PC-3 (cell line): ENCODE data around the gene ACBD3. TPM values are rescaled to one million over a fixed set of nuclear protein-coding genes. Genes with fewer than 3 reads are reported as not detected.

Source experiments
- ATAC-seq: fragments of 200-7000 bp; cut with Tn5 transposase; 2 replicates; pipeline ENCODE4 v1.9.1; 2020; ENCODE audit warnings: mild to moderate bottlenecking, moderate library complexity
- BruUV-seq: library from RNA; stranded (reverse); fragments of 400-500 nt; replicated peaks from 2 replicates; lab custom pipeline; 2021; lab: Mats Ljungman, UMichigan
- CTCF ChIA-PET: fragments of 300-600 bp; sonication (Branson Sonifier 250); formaldehyde crosslinking; loops from one replicate; lab custom pipeline; 2022; ENCODE audit warnings: antibody characterized with exemption; lab: Charles Lee
- POLR2A ChIA-PET: fragments of 300-600 bp; sonication (Branson Sonifier 250); formaldehyde crosslinking; loops from one replicate; lab custom pipeline; 2022; ENCODE audit warnings: antibody characterized with exemption; ENCODE audit not compliant: unreplicated experiment; lab: Charles Lee
- DNase-seq: peaks from one replicate; pipeline ENCODE4 v3.0.0-alpha.2; 2015
- H2AFZ ChIP-seq: fragments of 300-600 bp; sonication (generic); 2 replicates; pipeline ENCODE4 v1.6.0; 2016; ENCODE audit warnings: antibody characterized with exemption, low read length
- H3F3A ChIP-seq: fragments of 300-600 bp; sonication (generic); one replicate; pipeline ENCODE4 v1.6.0; 2017; ENCODE audit warnings: antibody characterized with exemption, low read length, control low read depth, mild to moderate bottlenecking; ENCODE audit not compliant: unreplicated experiment
- H3K27ac ChIP-seq: fragments of 300-600 bp; sonication (generic); 2 replicates; pipeline ENCODE4 v1.5.1; 2016; ENCODE audit warnings: mild to moderate bottlenecking, low read length
- H3K27me3 ChIP-seq: fragments of 300-600 bp; sonication (generic); 2 replicates; pipeline ENCODE4 v1.6.1; 2016; ENCODE audit warnings: low read length, mixed read lengths
- H3K36me3 ChIP-seq: fragments of 300-600 bp; sonication (generic); 2 replicates; pipeline ENCODE4 v1.6.1; 2016; ENCODE audit warnings: low read depth, mixed run types, low read length, mixed read lengths
- H3K4me1 ChIP-seq: fragments of 300-600 bp; sonication (generic); 2 replicates; pipeline ENCODE4 v1.5.1; 2016; ENCODE audit warnings: low read length; ENCODE audit not compliant: insufficient read depth
- H3K4me2 ChIP-seq: fragments of 300-600 bp; sonication (generic); 2 replicates; pipeline ENCODE4 v1.6.0; 2016; ENCODE audit warnings: low read length
- H3K4me3 ChIP-seq: fragments of 300-600 bp; sonication (generic); 2 replicates; pipeline ENCODE4 v1.5.1; 2016; ENCODE audit warnings: mild to moderate bottlenecking, low read length, mixed read lengths
- H3K79me2 ChIP-seq: fragments of 300-600 bp; sonication (generic); 2 replicates; pipeline ENCODE4 v1.6.1; 2017; ENCODE audit warnings: low read length, mixed read lengths
- H3K9ac ChIP-seq: fragments of 300-600 bp; sonication (generic); 2 replicates; pipeline ENCODE4 v1.6.0; 2016; ENCODE audit warnings: mild to moderate bottlenecking, low read length
- H3K9me2 ChIP-seq: fragments of 300-600 bp; sonication (generic); replicated peaks from 2 replicates; pipeline ENCODE4 v1.6.1; 2016; ENCODE audit warnings: mixed run types, low read length, mixed read lengths
- H3K9me3 ChIP-seq: fragments of 300-600 bp; sonication (generic); 2 replicates; pipeline ENCODE4 v1.6.1; 2016; ENCODE audit warnings: low read length, mixed read lengths
- H4K20me1 ChIP-seq: fragments of 300-600 bp; sonication (generic); 2 replicates; pipeline ENCODE4 v1.6.1; 2016; ENCODE audit warnings: low read length, mixed read lengths
- EZH2 ChIP-seq: fragments of 300-600 bp; sonication (generic); IDR thresholded peaks from one replicate; pipeline ENCODE4 v1.6.1; 2017; ENCODE audit warnings: antibody characterized with exemption, mild to moderate bottlenecking, low read length; ENCODE audit not compliant: unreplicated experiment
- EZH2phosphoT487 ChIP-seq: fragments of 300-600 bp; sonication (generic); IDR thresholded peaks from 2 replicates; pipeline ENCODE4 v1.6.1; 2018; ENCODE audit warnings: mild to moderate bottlenecking, antibody characterized with exemption, low read length, borderline replicate concordance
- intact Hi-C: fragments of 100-400 bp; cut with micrococcal nuclease; formaldehyde crosslinking; loops from 2 replicates; pipeline ENCODE4 v1.9.0; 2023
- total RNA-seq: library from RNA; depleted of rRNA; stranded (reverse); fragments of >200 nt; gene quantifications from 2 replicates; pipeline ENCODE4 v1.2.3, GENCODE V29; 2014
- TF ChIP-seq, protein P1 (sequence below): fragments of 300-600 bp; sonication (generic); conservative IDR thresholded peaks from 2 replicates; pipeline ENCODE4 v1.5.1; 2017; ENCODE audit warnings: antibody characterized with exemption, low read depth, mild to moderate bottlenecking, low read length

The ACBD3 gene
- total RNA-seq, 1 experiment from 2014 or later = 62.2 TPM

DNA sequence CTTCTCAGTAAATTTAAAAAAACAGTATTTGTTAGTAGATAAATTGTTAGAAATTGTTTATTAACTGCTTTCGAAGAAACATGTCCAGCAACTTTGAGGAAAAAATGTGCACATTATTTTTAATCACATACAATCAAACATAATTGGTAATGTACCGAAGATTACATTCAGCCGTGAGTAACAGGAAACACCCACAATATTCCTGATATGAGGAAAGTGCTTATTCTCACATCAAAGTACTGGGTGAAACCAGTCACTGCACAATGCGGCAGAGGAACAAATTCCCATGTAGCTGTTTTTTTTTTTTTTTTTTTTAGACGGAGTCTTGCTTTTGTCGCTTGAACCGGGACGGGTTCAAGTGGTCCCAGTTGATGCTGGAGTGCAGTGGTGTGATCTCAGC lies 9.7 kb downstream of the ACBD3 start:
- TF ChIP-seq, protein P1, sequence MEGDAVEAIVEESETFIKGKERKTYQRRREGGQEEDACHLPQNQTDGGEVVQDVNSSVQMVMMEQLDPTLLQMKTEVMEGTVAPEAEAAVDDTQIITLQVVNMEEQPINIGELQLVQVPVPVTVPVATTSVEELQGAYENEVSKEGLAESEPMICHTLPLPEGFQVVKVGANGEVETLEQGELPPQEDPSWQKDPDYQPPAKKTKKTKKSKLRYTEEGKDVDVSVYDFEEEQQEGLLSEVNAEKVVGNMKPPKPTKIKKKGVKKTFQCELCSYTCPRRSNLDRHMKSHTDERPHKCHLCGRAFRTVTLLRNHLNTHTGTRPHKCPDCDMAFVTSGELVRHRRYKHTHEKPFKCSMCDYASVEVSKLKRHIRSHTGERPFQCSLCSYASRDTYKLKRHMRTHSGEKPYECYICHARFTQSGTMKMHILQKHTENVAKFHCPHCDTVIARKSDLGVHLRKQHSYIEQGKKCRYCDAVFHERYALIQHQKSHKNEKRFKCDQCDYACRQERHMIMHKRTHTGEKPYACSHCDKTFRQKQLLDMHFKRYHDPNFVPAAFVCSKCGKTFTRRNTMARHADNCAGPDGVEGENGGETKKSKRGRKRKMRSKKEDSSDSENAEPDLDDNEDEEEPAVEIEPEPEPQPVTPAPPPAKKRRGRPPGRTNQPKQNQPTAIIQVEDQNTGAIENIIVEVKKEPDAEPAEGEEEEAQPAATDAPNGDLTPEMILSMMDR = no peak
- no peak overlapping the region for H3K4me2 ChIP-seq
- no peak overlapping the region for H3K9ac ChIP-seq
- CTCF ChIA-PET = interaction anchor here (0.6 kb wide), 1 partner anchor 156 kb away, joined by 8 read pairs; no protein-coding TSS in a partner anchor
- POLR2A ChIA-PET = no interaction called here
- no peaks in the 10 kb centered on the region for H3K4me1 ChIP-seq
- H3K9me2 ChIP-seq = no peaks in the 10 kb centered on the region
- no peaks in the 10 kb centered on the region for H3F3A ChIP-seq
- H3K36me3 ChIP-seq = peaks cover 15% of the 10 kb centered on the region
- no peak overlapping the region for H2AFZ ChIP-seq
- H3K9me3 ChIP-seq = no peaks in the 10 kb centered on the region
- peaks cover 99% of the 10 kb centered on the region for H3K79me2 ChIP-seq
- intact Hi-C loops = no loop called here
- no peak for DNase-seq
- ATAC-seq = no peak
- H3K27me3 ChIP-seq = no peaks in the 10 kb centered on the region
- no TSS peak for BruUV-seq
- H3K4me3 ChIP-seq = no peak overlapping the region
- H4K20me1 ChIP-seq = peaks cover 33% of the 10 kb centered on the region
- no peak overlapping the region for H3K27ac ChIP-seq

DNA sequence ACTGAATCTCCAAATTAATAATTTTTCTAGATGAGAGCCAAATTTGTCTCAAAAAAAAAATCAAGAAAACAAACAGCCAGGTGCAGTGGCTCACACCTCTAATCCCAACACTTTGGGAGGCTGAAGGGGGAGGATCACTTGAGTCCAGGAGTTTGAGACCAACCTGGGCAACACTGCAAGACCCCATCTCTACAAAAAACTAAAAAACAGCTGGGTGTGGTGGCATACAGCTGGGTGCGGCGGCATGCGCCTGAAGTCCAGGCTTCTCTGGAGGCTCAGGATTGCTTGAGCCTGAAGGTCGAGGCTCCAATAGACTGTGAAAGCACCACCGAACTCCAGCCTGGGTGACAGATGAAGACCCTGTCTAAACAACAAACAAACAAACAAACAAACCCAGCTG lies 14.0 kb downstream of the ACBD3 start:
- Histone ChIP-seq H3F3A (no peaks in the 10 kb centered on the region), H2AFZ (no peak overlapping the region), H3K36me3 (peaks cover 4% of the 10 kb centered on the region), H3K4me3 (no peak overlapping the region), H4K20me1 (peaks cover 25% of the 10 kb centered on the region; the same call in 1 of the 2 replicates), H3K4me2 (no peak overlapping the region), H3K79me2 (peaks cover 82% of the 10 kb centered on the region), H3K27ac (no peak overlapping the region), H3K4me1 (no peaks in the 10 kb centered on the region), H3K9me2 (no peaks in the 10 kb centered on the region), H3K27me3 (no peaks in the 10 kb centered on the region), H3K9ac (no peak overlapping the region), H3K9me3 (no peaks in the 10 kb centered on the region)
- ChIA-PET CTCF (interaction anchor here (1.0 kb wide), 1 partner anchor 47 kb away, joined by 5 read pairs; no protein-coding TSS in a partner anchor), POLR2A (no interaction called here)
- DNase-seq (no peak), ATAC-seq (no peak)
- BruUV-seq = no TSS peak
- TF ChIP-seq EZH2 = no peak
- no peak for TF ChIP-seq EZH2phosphoT487
- TF ChIP-seq, protein P1 = no peak
- intact Hi-C loops = no loop called here

DNA sequence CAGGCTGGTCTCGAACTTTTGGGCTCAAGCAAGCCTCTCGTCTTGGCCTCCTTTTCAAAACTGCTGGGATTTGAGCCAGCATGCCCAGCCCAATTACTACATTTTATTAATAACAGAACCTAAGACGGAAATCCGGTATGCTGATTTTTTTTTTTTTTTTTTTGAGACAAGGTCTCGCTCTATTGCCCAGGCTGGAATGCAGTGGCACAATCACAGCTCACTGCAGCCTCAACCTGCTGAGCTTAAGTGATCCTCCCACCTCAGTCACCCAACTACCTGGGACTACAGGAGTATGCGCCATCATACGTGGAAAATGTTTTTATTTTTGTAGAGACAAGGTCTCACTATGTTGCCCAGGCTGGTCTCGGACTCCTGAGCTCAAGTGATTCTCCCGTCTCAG lies 20.2 kb downstream of the ACBD3 start:
- no peak overlapping the region for H3K27ac ChIP-seq
- peaks cover 37% of the 10 kb centered on the region for H3K79me2 ChIP-seq
- TF ChIP-seq EZH2phosphoT487 (no peak), EZH2 (no peak)
- TF ChIP-seq, protein P1 = no peak
- no peak overlapping the region for H2AFZ ChIP-seq
- H3K9me3 ChIP-seq = no peaks in the 10 kb centered on the region
- H3K9ac ChIP-seq = no peak overlapping the region
- H3K4me2 ChIP-seq = no peak overlapping the region
- no peaks in the 10 kb centered on the region for H3K27me3 ChIP-seq
- intact Hi-C loops = no loop called here
- BruUV-seq = no TSS peak
- H3K9me2 ChIP-seq = no peaks in the 10 kb centered on the region
- CTCF ChIA-PET = no interaction called here
- H3K36me3 ChIP-seq = peaks cover 37% of the 10 kb centered on the region
- POLR2A ChIA-PET = no interaction called here
- no peaks in the 10 kb centered on the region for H3F3A ChIP-seq
- no peak overlapping the region for H3K4me3 ChIP-seq
- H4K20me1 ChIP-seq = peaks cover 16% of the 10 kb centered on the region; the same call in 1 of the 2 replicates
- no peak for ATAC-seq
- DNase-seq = no peak
- H3K4me1 ChIP-seq = no peaks in the 10 kb centered on the region
